HL-60 (cell line): ENCODE measurements around the gene SHISA6.

Source experiments
- DNase-seq, 2 experiments: peaks; one replicate each; pipeline ENCODE4 v3.0.0-alpha.2; 2010 to 2020; ENCODE audit warnings: low read depth in 1 of 2, low spot score in 1 of 2
- H3K27ac ChIP-seq: fragments of 250-450 bp; sonication (Bioruptor Pico); replicated peaks from 2 replicates; pipeline ENCODE4 v1.5.1; 2020; ENCODE audit warnings: mild to moderate bottlenecking, moderate library complexity
- H3K27me3 ChIP-seq: fragments of 250-450 bp; sonication (Bioruptor Pico); 2 replicates; pipeline ENCODE4 v1.5.1; 2021; ENCODE audit warnings: mild to moderate bottlenecking, moderate library complexity; ENCODE audit not compliant: insufficient read depth, poor library complexity, severe bottlenecking
- H3K4me3 ChIP-seq: replicated peaks from 2 replicates; pipeline ENCODE4 v1.5.1; 2011; ENCODE audit warnings: mild to moderate bottlenecking, control low read depth, low read length; ENCODE audit not compliant: insufficient read depth
- GABPA ChIP-seq: IDR thresholded peaks from 2 replicates; pipeline ENCODE4 v1.6.1; 2012; ENCODE audit warnings: low read depth
- POLR2AphosphoS5 ChIP-seq: IDR thresholded peaks from 2 replicates; pipeline ENCODE4 v1.6.1; 2012; ENCODE audit warnings: low read depth
- REST ChIP-seq: IDR thresholded peaks from 2 replicates; pipeline ENCODE4 v1.6.1; 2012; ENCODE audit warnings: low read depth; ENCODE audit not compliant: insufficient replicate concordance
- SPI1 ChIP-seq: IDR thresholded peaks from 2 replicates; pipeline ENCODE4 v1.6.1; 2012; ENCODE audit warnings: low read depth, mild to moderate bottlenecking, borderline replicate concordance
- TF ChIP-seq, protein P1 (sequence below): IDR thresholded peaks from one replicate; pipeline ENCODE4 v1.5.1; 2011; ENCODE audit warnings: low read length, control low read depth, inconsistent platforms; ENCODE audit not compliant: insufficient read depth

Gene SHISA6

GRCh38 chr17:11499881-11500280 lies 258.9 kb downstream of the SHISA6 start:
- H3K27me3 ChIP-seq, result no peaks in the 10 kb centered on the region
- no peak overlapping the region for H3K27ac ChIP-seq
- no peak overlapping the region for H3K4me3 ChIP-seq
- no peak for TF ChIP-seq POLR2AphosphoS5
- TF ChIP-seq REST, result no peak
- TF ChIP-seq SPI1, result no peak
- no peak for TF ChIP-seq GABPA
- TF ChIP-seq, protein P1, sequence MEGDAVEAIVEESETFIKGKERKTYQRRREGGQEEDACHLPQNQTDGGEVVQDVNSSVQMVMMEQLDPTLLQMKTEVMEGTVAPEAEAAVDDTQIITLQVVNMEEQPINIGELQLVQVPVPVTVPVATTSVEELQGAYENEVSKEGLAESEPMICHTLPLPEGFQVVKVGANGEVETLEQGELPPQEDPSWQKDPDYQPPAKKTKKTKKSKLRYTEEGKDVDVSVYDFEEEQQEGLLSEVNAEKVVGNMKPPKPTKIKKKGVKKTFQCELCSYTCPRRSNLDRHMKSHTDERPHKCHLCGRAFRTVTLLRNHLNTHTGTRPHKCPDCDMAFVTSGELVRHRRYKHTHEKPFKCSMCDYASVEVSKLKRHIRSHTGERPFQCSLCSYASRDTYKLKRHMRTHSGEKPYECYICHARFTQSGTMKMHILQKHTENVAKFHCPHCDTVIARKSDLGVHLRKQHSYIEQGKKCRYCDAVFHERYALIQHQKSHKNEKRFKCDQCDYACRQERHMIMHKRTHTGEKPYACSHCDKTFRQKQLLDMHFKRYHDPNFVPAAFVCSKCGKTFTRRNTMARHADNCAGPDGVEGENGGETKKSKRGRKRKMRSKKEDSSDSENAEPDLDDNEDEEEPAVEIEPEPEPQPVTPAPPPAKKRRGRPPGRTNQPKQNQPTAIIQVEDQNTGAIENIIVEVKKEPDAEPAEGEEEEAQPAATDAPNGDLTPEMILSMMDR, result no peak
- no peak for DNase-seq

DNA sequence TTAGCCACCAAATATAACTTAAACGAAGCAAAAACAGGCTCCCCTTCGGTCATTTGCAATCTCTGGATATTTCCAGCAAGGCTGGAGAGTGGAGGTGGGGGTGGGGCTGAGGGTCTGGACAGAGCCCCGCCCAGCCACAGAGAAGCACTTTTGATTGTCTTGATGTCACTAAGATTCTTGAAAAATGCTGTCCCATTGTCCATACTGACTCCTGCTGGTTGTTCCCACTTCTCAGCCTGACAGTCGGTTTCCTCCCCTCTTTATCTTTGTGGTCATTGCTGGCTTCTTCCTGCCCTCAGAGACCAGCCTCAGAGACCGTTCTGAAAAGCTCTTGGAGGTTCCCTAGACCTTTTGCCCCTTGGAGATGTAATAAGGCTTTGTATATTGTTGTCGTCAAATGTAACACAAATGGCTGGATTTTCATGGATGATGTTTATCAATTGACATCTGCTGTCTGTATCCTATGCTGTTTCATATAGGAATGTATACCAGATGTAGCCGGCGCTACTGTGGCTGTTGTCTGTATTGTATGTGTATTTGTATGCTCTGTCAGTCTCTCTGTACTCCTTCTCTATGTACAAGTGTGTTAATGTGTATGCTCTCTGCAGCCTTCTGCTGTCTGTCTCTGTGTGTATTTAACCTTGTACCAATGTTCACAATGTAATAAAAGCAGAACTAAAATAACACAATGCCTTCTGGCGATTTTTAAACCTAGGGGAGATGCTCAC lies 262.5 kb downstream of the SHISA6 start:
- Histone ChIP-seq H3K27me3 (no peaks in the 10 kb centered on the region), H3K27ac (no peak overlapping the region), H3K4me3 (no peak overlapping the region)
- no peak for DNase-seq
- TF ChIP-seq, protein P1, result no peak
- TF ChIP-seq POLR2AphosphoS5 (no peak), GABPA (no peak), REST (no peak), SPI1 (no peak)

GRCh38 chr17:11506635-11507034 lies 265.6 kb downstream of the SHISA6 start:
- TF ChIP-seq POLR2AphosphoS5, result no peak
- TF ChIP-seq REST, result peak; percentile 92
- TF ChIP-seq, protein P1, result no peak
- H3K27me3 ChIP-seq, result no peaks in the 10 kb centered on the region
- no peak overlapping the region for H3K4me3 ChIP-seq
- peak in 1 of 2 experiments; percentile 1 for DNase-seq
- H3K27ac ChIP-seq, result no peak overlapping the region
